ENCODE results near the gene PPP1R14B. TPM values are rescaled to one million over a fixed set of nuclear protein-coding genes. Genes with fewer than 3 reads are reported as not detected.

The PPP1R14B gene
- total and polyA plus RNA-seq, 4 donors, result 24.2 to 57.6 (median 38.3) TPM

GRCh38 chr11:64216879-64217278 is 29.9 kb downstream of the PPP1R14B start:
- H3K27ac ChIP-seq (ENCODE audit: low read depth in 1 of 2, low read length in 2 of 2), result no peak overlapping the region
- TF ChIP-seq RXRA (IDR thresholded peaks at IDR 0.05), result no peak
- no peak for TF ChIP-seq CTCF (IDR thresholded peaks at IDR 0.05; ENCODE audit: low read depth, low read length, missing input control)
- TF ChIP-seq TAF1 (conservative IDR thresholded peaks at IDR 0.05), result no peak
- TF ChIP-seq MAX (IDR thresholded peaks at IDR 0.05), result no peak
- TF ChIP-seq SP1 (IDR thresholded peaks at IDR 0.05), result no peak
- no peak for TF ChIP-seq RAD21 (IDR thresholded peaks at IDR 0.05)
- no peak for TF ChIP-seq YY1 (IDR thresholded peaks at IDR 0.05)
- TF ChIP-seq HNF4A (conservative IDR thresholded peaks at IDR 0.05), result no peak
- no peak for TF ChIP-seq JUND (IDR thresholded peaks at IDR 0.05)
- no peak for TF ChIP-seq HNF4G (IDR thresholded peaks at IDR 0.05)
- TF ChIP-seq ATF3 (IDR thresholded peaks at IDR 0.05), result no peak
- no peak for TF ChIP-seq REST (IDR thresholded peaks at IDR 0.05)
- DNase-seq (ENCODE audit: low spot score), result no peak
- no peak overlapping the region for H3K9ac ChIP-seq (ENCODE audit: low read depth in 1 of 2, low read length in 2 of 2)
- H3K4me3 ChIP-seq (ENCODE audit: low read depth in 1 of 3, low read length in 3 of 3), result no peak overlapping the region
- peaks cover 7 to 13% (median 13%) of the 10 kb centered on the region in 4 donors for H3K4me1 ChIP-seq (ENCODE audit: control insufficient read depth in 4 of 4, insufficient read depth in 4 of 4, low read length in 3 of 4)
- no peaks in the 10 kb centered on the region for H3K27me3 ChIP-seq (ENCODE audit: control insufficient read depth in 4 of 4, insufficient read depth in 4 of 4, low read length in 3 of 4)
- peaks cover 0 to 18% (median 5%) of the 10 kb centered on the region in 4 donors for H3K36me3 ChIP-seq (ENCODE audit: control insufficient read depth in 4 of 4, insufficient read depth in 3 of 4, low read depth in 1 of 4, low read length in 3 of 4)
- no peaks in the 10 kb centered on the region for H3K9me3 ChIP-seq (ENCODE audit: control insufficient read depth in 4 of 4, low read length in 3 of 4)
- WGBS, result 94% methylated on average over 6 of the region's 6 CpGs

GRCh38 chr11:64211181-64211872 is 35.4 kb downstream of the PPP1R14B start:
- Histone ChIP-seq H3K4me1 (ENCODE audit: control insufficient read depth in 4 of 4, insufficient read depth in 4 of 4, low read length in 3 of 4) (peaks cover 0 to 4% (median 0%) of the 10 kb centered on the region in 4 donors), H3K9me3 (ENCODE audit: control insufficient read depth in 4 of 4, low read length in 3 of 4) (no peaks in the 10 kb centered on the region), H3K27me3 (ENCODE audit: control insufficient read depth in 4 of 4, insufficient read depth in 4 of 4, low read length in 3 of 4) (no peaks in the 10 kb centered on the region), H3K27ac (ENCODE audit: low read depth in 1 of 2, low read length in 2 of 2) (no peak overlapping the region), H3K9ac (ENCODE audit: low read depth in 1 of 2, low read length in 2 of 2) (no peak overlapping the region), H3K36me3 (ENCODE audit: control insufficient read depth in 4 of 4, insufficient read depth in 3 of 4, low read depth in 1 of 4, low read length in 3 of 4) (peaks cover 0 to 13% (median 8%) of the 10 kb centered on the region in 4 donors), H3K4me3 (ENCODE audit: low read depth in 1 of 3, low read length in 3 of 3) (no peak overlapping the region)
- 94% methylated on average over 30 of the region's 30 CpGs for WGBS
- DNase-seq (ENCODE audit: low spot score), result no peak
- TF ChIP-seq JUND (IDR thresholded peaks at IDR 0.05) (no peak), SP1 (IDR thresholded peaks at IDR 0.05) (no peak), CTCF (IDR thresholded peaks at IDR 0.05; ENCODE audit: low read depth, low read length, missing input control) (no peak), GABPA (IDR thresholded peaks at IDR 0.05 in 1 of 2, conservative IDR thresholded peaks at IDR 0.05 in 1 of 2) (no peak), NR2F2 (IDR thresholded peaks at IDR 0.05) (no peak), ATF3 (IDR thresholded peaks at IDR 0.05) (no peak), ZBTB33 (IDR thresholded peaks at IDR 0.05) (no peak), REST (IDR thresholded peaks at IDR 0.05) (no peak), RAD21 (IDR thresholded peaks at IDR 0.05) (no peak), EGR1 (IDR thresholded peaks at IDR 0.05; ENCODE audit: low read depth in 2 of 2) (no peak)
